ENCODE measurements around the gene ZDHHC9. TPM values are rescaled to one million over a fixed set of nuclear protein-coding genes. Genes with fewer than 3 reads are reported as not detected.

The ZDHHC9 gene
- total and polyA plus RNA-seq, 2 of the 4 experiments (the other 2 are of a cell fraction): 17.7 to 28.4 TPM

DNA sequence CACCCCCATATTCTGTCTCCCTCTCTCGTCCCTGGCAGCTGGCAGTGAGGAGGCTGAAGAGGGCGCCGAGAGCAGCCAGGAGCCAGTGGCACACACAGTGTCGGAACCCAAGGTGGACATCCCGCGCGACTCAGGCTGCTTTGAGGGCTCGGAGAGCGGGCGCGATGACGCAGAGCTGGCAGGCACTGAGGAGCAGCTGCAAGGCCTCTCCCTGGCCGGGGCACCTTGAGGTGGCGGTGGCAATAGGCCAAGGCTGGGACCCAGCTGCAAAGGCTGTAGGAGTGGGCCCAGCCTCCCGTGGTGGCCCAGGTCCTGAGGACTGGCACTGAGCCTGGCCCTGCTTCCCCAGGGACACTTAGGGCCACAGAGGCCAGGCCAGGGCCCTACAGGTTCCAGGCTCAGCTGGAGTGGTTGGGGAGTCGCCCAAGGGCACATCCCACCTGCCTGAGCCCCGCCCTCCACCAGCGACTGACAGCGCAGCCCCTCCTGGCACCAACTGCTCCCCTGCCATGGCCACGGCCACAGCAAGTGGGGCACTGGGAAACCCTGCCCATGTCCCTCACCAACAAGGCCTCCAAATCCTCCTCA is 50.0 kb downstream of the ZDHHC9 start:
- Histone ChIP-seq H2AK9ac (replicated peaks; ENCODE audit: low read depth, low read length, poor library complexity) (no peak overlapping the region), H3K9ac (ENCODE audit: low read depth, low read length) (no peak overlapping the region), H4K8ac (ENCODE audit: low read depth in 2 of 2, low read length in 2 of 2) (no peak overlapping the region), H3K4ac (ENCODE audit: low read depth, low read length) (no peak overlapping the region), H2BK20ac (ENCODE audit: low read depth, low read length) (no peak overlapping the region), H2AK5ac (ENCODE audit: low read depth, low read length) (no peak overlapping the region), H3K9me1 (ENCODE audit: insufficient read depth, low read length) (no peaks in the 10 kb centered on the region), H4K91ac (ENCODE audit: insufficient read depth, low read depth, low read length) (no peak overlapping the region), H3K56ac (ENCODE audit: extremely low read depth, insufficient read depth, low read length) (no peak overlapping the region), H3K4me2 (ENCODE audit: low read depth, low read length) (no peak overlapping the region), H3K9me3 (ENCODE audit: control insufficient read depth, insufficient read depth, low read length) (no peaks in the 10 kb centered on the region), H3K36me3 (ENCODE audit: control insufficient read depth, insufficient read depth, low read length) (no peaks in the 10 kb centered on the region; the same call in 1 of the 2 replicates), H2BK5ac (ENCODE audit: low read depth, low read length, poor library complexity, severe bottlenecking) (no peak overlapping the region), H4K20me1 (ENCODE audit: insufficient read depth, low read length) (no peaks in the 10 kb centered on the region), H4K5ac (ENCODE audit: low read depth, low read length) (no peak overlapping the region), H3K27me3 (ENCODE audit: control insufficient read depth, insufficient read depth, low read length) (peaks cover 1% of the 10 kb centered on the region; the same call in 1 of the 2 replicates), H2AFZ (replicated peaks; ENCODE audit: low read length, poor library complexity) (no peak overlapping the region), H3K79me1 (ENCODE audit: low read depth in 1 of 2, low read length in 2 of 2) (no peaks in the 10 kb centered on the region), H3K14ac (replicated peaks; ENCODE audit: low read depth, low read length) (no peak overlapping the region), H3K4me1 (ENCODE audit: control insufficient read depth, insufficient read depth, low read length) (no peaks in the 10 kb centered on the region), H2BK15ac (ENCODE audit: low read depth, low read length) (no peak overlapping the region), H2BK120ac (ENCODE audit: low read depth, low read length) (no peak overlapping the region), H3K23ac (ENCODE audit: low read depth, low read length) (no peak overlapping the region), H3K18ac (ENCODE audit: low read depth, low read length) (no peak overlapping the region), H3K4me3 (ENCODE audit: insufficient read depth, low read depth, low read length) (no peak overlapping the region), H3K27ac (ENCODE audit: insufficient read depth, low read length) (no peak overlapping the region)
- DNase-seq (no peak), ATAC-seq (ENCODE audit: low read depth) (no peak)
- intact Hi-C loops (cut with micrococcal nuclease): no loop called here
- 95% methylated on average over 10 of the region's 20 CpGs; no CpG with 5 or more reads in 1 of the 2 experiments for WGBS, 2 experiments (ENCODE audit: extremely low coverage in 2 of 2, insufficient read length in 1 of 2)
- ChIA-PET CTCF (no interaction called here), POLR2A (ENCODE audit: unreplicated experiment) (no interaction called here)
- no TSS peak for BruUV-seq (replicated peaks)
- dilution Hi-C loops (cut with HindIII; ENCODE audit: low sequenced_read_pairs, unreplicated experiment): no loop called here
- in situ Hi-C loops (cut with MboI; ENCODE audit: low sequenced_read_pairs): no loop called here
- TF ChIP-seq RAD21 (IDR thresholded peaks at IDR 0.05; ENCODE audit: low read length) (no peak), CHD1 (IDR thresholded peaks at IDR 0.05; ENCODE audit: low read depth, low read length) (no peak), RFX5 (IDR thresholded peaks at IDR 0.05; ENCODE audit: low read depth, low read length) (no peak), MAZ (IDR thresholded peaks at IDR 0.05; ENCODE audit: borderline replicate concordance, low read depth, low read length) (no peak)
- TF ChIP-seq, protein P1, sequence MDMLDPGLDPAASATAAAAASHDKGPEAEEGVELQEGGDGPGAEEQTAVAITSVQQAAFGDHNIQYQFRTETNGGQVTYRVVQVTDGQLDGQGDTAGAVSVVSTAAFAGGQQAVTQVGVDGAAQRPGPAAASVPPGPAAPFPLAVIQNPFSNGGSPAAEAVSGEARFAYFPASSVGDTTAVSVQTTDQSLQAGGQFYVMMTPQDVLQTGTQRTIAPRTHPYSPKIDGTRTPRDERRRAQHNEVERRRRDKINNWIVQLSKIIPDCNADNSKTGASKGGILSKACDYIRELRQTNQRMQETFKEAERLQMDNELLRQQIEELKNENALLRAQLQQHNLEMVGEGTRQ (IDR thresholded peaks at IDR 0.05; ENCODE audit: low read depth, low read length): no peak

All from IMR-90 (cell line).